Measurements from ENCODE around the gene STARD13.

STARD13 gene

GRCh38 chr13:33129094-33129832 is 156.3 kb downstream of the STARD13 start:
- Histone ChIP-seq H3K4me1 (ENCODE audit: control insufficient read depth, insufficient read depth, low read length, poor library complexity, severe bottlenecking) (no peaks in the 10 kb centered on the region), H3K36me3 (ENCODE audit: control insufficient read depth, insufficient read depth, low read length) (no peaks in the 10 kb centered on the region), H3K27me3 (replicated peaks; ENCODE audit: control insufficient read depth, insufficient read depth, low read length, poor library complexity, severe bottlenecking) (no peaks in the 10 kb centered on the region), H3K9me3 (ENCODE audit: control insufficient read depth, low read length) (no peaks in the 10 kb centered on the region), H3K27ac (ENCODE audit: insufficient read depth, low read length, poor library complexity, severe bottlenecking) (no peak overlapping the region), H3K4me3 (ENCODE audit: insufficient read depth, low read depth, low read length, poor library complexity, severe bottlenecking) (no peak overlapping the region)
- DNase-seq = no peak

DNA sequence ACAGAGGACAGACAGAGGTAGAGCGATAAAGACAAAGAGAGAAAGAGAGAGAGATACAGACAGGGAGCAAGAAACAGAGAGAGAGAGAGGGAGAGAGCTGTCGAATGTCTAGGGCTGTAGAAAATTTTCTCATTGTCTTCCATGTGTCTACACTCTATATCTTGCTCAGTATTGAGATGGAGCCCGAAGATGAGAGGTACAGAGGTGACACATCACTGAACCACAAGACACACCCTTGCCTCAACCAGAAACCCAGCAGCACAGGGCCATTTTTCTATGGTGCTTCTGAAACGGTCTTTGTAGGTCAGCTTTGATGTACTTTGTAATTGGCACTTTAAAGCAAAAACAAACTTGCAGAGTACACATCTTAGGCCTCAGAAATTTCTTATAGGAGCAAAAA is 157.4 kb downstream of the STARD13 start:
- Histone ChIP-seq H3K4me3 (ENCODE audit: insufficient read depth, low read depth, low read length, poor library complexity, severe bottlenecking) (no peak overlapping the region), H3K36me3 (ENCODE audit: control insufficient read depth, insufficient read depth, low read length) (no peaks in the 10 kb centered on the region), H3K27me3 (replicated peaks; ENCODE audit: control insufficient read depth, insufficient read depth, low read length, poor library complexity, severe bottlenecking) (no peaks in the 10 kb centered on the region), H3K27ac (ENCODE audit: insufficient read depth, low read length, poor library complexity, severe bottlenecking) (no peak overlapping the region), H3K4me1 (ENCODE audit: control insufficient read depth, insufficient read depth, low read length, poor library complexity, severe bottlenecking) (no peaks in the 10 kb centered on the region), H3K9me3 (ENCODE audit: control insufficient read depth, low read length) (no peaks in the 10 kb centered on the region)
- DNase-seq = no peak

- no peak for DNase-seq
- no peaks in the 10 kb centered on the region for H3K27me3 ChIP-seq (replicated peaks; ENCODE audit: control insufficient read depth, insufficient read depth, low read length, poor library complexity, severe bottlenecking)
- no peak overlapping the region for H3K4me3 ChIP-seq (ENCODE audit: insufficient read depth, low read depth, low read length, poor library complexity, severe bottlenecking)
- H3K27ac ChIP-seq (ENCODE audit: insufficient read depth, low read length, poor library complexity, severe bottlenecking) = no peak overlapping the region
- no peaks in the 10 kb centered on the region for H3K9me3 ChIP-seq (ENCODE audit: control insufficient read depth, low read length)
- no peaks in the 10 kb centered on the region for H3K36me3 ChIP-seq (ENCODE audit: control insufficient read depth, insufficient read depth, low read length)
- no peaks in the 10 kb centered on the region for H3K4me1 ChIP-seq (ENCODE audit: control insufficient read depth, insufficient read depth, low read length, poor library complexity, severe bottlenecking)
These were observed 158.5 kb downstream of the STARD13 start for GRCh38 chr13:33127009-33127551.

DNA sequence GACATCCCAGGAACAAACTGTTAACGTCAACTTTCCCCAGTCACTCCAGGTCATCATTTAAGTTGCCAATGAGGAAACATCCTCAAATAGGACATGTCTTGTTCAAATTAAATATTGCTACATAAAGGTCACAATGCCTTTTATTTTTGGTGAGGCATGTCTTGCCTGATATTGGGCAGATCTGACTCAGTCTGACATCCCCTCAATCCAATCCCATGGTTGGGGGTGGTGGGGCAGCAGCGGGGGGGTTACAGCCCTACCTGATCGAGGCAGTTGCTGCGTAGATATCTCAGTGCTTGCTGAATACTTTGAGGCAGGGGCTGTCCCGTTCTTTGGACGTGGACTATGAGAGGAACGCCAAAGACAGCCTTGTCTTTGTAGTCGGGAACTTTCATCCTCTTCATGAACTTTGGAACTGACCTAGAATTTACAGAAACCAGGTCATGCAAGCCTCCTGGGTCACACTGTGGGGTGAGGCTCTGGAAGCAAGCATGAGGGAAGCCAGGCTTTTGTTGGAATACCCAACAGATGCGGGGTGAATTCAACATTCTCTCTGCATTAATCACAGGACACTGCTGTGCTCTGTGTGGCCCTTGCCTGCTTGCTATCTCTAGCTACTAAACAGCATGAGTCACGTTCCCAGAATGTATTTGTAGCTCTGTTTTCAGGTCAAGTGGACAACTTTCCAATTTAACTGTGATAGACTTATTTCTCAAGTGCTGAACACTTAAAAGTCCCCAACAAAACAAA is 159.6 kb downstream of the STARD13 start:
- Histone ChIP-seq H3K9me3 (ENCODE audit: control insufficient read depth, low read length) (no peaks in the 10 kb centered on the region), H3K27ac (ENCODE audit: insufficient read depth, low read length, poor library complexity, severe bottlenecking) (no peak overlapping the region), H3K4me1 (ENCODE audit: control insufficient read depth, insufficient read depth, low read length, poor library complexity, severe bottlenecking) (no peaks in the 10 kb centered on the region), H3K36me3 (ENCODE audit: control insufficient read depth, insufficient read depth, low read length) (no peaks in the 10 kb centered on the region), H3K4me3 (ENCODE audit: insufficient read depth, low read depth, low read length, poor library complexity, severe bottlenecking) (no peak overlapping the region), H3K27me3 (replicated peaks; ENCODE audit: control insufficient read depth, insufficient read depth, low read length, poor library complexity, severe bottlenecking) (no peaks in the 10 kb centered on the region)
- DNase-seq = no peak

- Histone ChIP-seq H3K36me3 (ENCODE audit: control insufficient read depth, insufficient read depth, low read length) (no peaks in the 10 kb centered on the region), H3K9me3 (ENCODE audit: control insufficient read depth, low read length) (no peaks in the 10 kb centered on the region), H3K27ac (ENCODE audit: insufficient read depth, low read length, poor library complexity, severe bottlenecking) (no peak overlapping the region), H3K4me1 (ENCODE audit: control insufficient read depth, insufficient read depth, low read length, poor library complexity, severe bottlenecking) (no peaks in the 10 kb centered on the region), H3K4me3 (ENCODE audit: insufficient read depth, low read depth, low read length, poor library complexity, severe bottlenecking) (no peak overlapping the region), H3K27me3 (replicated peaks; ENCODE audit: control insufficient read depth, insufficient read depth, low read length, poor library complexity, severe bottlenecking) (no peaks in the 10 kb centered on the region)
- DNase-seq = no peak
These were observed 162.3 kb downstream of the STARD13 start for GRCh38 chr13:33123066-33123859.

GRCh38 chr13:33119856-33120543 is 165.6 kb downstream of the STARD13 start:
- no peak overlapping the region for H3K27ac ChIP-seq (ENCODE audit: insufficient read depth, low read length, poor library complexity, severe bottlenecking)
- H3K36me3 ChIP-seq (ENCODE audit: control insufficient read depth, insufficient read depth, low read length) = no peaks in the 10 kb centered on the region
- DNase-seq = no peak
- no peaks in the 10 kb centered on the region for H3K27me3 ChIP-seq (replicated peaks; ENCODE audit: control insufficient read depth, insufficient read depth, low read length, poor library complexity, severe bottlenecking)
- H3K4me1 ChIP-seq (ENCODE audit: control insufficient read depth, insufficient read depth, low read length, poor library complexity, severe bottlenecking) = no peaks in the 10 kb centered on the region
- H3K9me3 ChIP-seq (ENCODE audit: control insufficient read depth, low read length) = no peaks in the 10 kb centered on the region
- H3K4me3 ChIP-seq (ENCODE audit: insufficient read depth, low read depth, low read length, poor library complexity, severe bottlenecking) = no peak overlapping the region

GRCh38 chr13:33119022-33119781 is 166.4 kb downstream of the STARD13 start:
- H3K36me3 ChIP-seq (ENCODE audit: control insufficient read depth, insufficient read depth, low read length) = no peaks in the 10 kb centered on the region

GRCh38 chr13:33116321-33117010 is 169.1 kb downstream of the STARD13 start:
- H3K27ac ChIP-seq (ENCODE audit: insufficient read depth, low read length, poor library complexity, severe bottlenecking) = no peak overlapping the region
- H3K4me1 ChIP-seq (ENCODE audit: control insufficient read depth, insufficient read depth, low read length, poor library complexity, severe bottlenecking) = no peaks in the 10 kb centered on the region
- no peak for DNase-seq
- no peaks in the 10 kb centered on the region for H3K27me3 ChIP-seq (replicated peaks; ENCODE audit: control insufficient read depth, insufficient read depth, low read length, poor library complexity, severe bottlenecking)
- H3K36me3 ChIP-seq (ENCODE audit: control insufficient read depth, insufficient read depth, low read length) = no peaks in the 10 kb centered on the region
- no peaks in the 10 kb centered on the region for H3K9me3 ChIP-seq (ENCODE audit: control insufficient read depth, low read length)
- no peak overlapping the region for H3K4me3 ChIP-seq (ENCODE audit: insufficient read depth, low read depth, low read length, poor library complexity, severe bottlenecking)

More at GRCh38 chr13:33119022-33119781, 166.4 kb downstream of the STARD13 start:
- Histone ChIP-seq H3K4me1 (ENCODE audit: control insufficient read depth, insufficient read depth, low read length, poor library complexity, severe bottlenecking) (no peaks in the 10 kb centered on the region), H3K4me3 (ENCODE audit: insufficient read depth, low read depth, low read length, poor library complexity, severe bottlenecking) (no peak overlapping the region), H3K27ac (ENCODE audit: insufficient read depth, low read length, poor library complexity, severe bottlenecking) (no peak overlapping the region), H3K27me3 (replicated peaks; ENCODE audit: control insufficient read depth, insufficient read depth, low read length, poor library complexity, severe bottlenecking) (no peaks in the 10 kb centered on the region), H3K9me3 (ENCODE audit: control insufficient read depth, low read length) (no peaks in the 10 kb centered on the region)
- no peak for DNase-seq
